SK-N-SH (cell line): ENCODE measurements around the gene FOCAD.
"Not testable (repeated sequence)": the region's sequence is repeated elsewhere in the genome, so short reads cannot be mapped to it uniquely, and the experiment has no call there.

Experiments used
- SMC3 ChIP-seq: IDR thresholded peaks from 2 replicates; pipeline ENCODE4 v1.6.1; 2012; ENCODE audit warnings: low read depth, low read length, improper control_type of control experiment
- TF ChIP-seq, protein P1 (sequence below): fragments of 200-600 bp; sonication (generic); IDR thresholded peaks from 2 replicates; pipeline ENCODE4 v1.6.1; 2017; ENCODE audit warnings: antibody characterized with exemption, mild to moderate bottlenecking, moderate library complexity

DNA sequence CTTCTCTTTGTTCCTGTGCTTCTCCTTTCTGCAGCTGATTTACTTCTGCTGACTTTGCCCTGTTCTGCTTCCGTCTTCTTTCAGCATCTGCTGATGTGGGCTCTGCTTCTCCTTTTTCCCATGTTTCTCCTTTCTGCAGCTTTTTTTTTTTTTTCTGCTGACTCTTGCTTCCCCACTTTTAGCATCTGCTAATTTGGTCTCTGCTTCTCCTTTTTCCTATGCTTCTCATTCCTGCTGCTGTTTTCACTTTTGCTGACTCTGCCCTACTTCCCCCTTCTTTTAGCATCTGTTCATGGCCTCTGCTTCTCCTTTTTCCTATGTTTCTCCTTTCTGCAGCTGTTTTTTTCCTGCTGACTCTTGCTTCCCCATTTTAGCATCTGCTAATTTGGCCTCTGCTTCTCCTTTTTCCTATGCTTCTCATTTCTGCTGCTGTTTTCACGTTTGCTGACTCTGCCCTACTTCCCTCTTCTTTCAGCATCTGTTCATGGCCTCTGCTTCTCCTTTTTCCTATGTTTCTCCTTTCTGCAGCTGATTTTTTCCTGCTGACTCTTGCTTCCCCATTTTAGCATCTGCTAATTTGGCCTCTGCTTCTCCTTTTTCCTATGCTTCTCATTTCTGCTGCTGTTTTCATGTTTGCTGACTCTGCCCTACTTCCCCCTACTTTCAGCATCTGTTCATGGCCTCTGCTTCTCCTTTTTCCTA lies 289.3 kb downstream of the FOCAD start:
- TF ChIP-seq, protein P1, sequence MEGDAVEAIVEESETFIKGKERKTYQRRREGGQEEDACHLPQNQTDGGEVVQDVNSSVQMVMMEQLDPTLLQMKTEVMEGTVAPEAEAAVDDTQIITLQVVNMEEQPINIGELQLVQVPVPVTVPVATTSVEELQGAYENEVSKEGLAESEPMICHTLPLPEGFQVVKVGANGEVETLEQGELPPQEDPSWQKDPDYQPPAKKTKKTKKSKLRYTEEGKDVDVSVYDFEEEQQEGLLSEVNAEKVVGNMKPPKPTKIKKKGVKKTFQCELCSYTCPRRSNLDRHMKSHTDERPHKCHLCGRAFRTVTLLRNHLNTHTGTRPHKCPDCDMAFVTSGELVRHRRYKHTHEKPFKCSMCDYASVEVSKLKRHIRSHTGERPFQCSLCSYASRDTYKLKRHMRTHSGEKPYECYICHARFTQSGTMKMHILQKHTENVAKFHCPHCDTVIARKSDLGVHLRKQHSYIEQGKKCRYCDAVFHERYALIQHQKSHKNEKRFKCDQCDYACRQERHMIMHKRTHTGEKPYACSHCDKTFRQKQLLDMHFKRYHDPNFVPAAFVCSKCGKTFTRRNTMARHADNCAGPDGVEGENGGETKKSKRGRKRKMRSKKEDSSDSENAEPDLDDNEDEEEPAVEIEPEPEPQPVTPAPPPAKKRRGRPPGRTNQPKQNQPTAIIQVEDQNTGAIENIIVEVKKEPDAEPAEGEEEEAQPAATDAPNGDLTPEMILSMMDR = not testable (repeated sequence)
- TF ChIP-seq SMC3 = not testable (repeated sequence)
